ENCODE data around the gene RASAL3. TPM values are rescaled to one million over a fixed set of nuclear protein-coding genes. Genes with fewer than 3 reads are reported as not detected.

Gene RASAL3
- total and polyA plus RNA-seq, 2 of the 4 experiments (the other 2 are of a cell fraction) = 0.07 TPM; not detected in 1

- Histone ChIP-seq H3K4me3 (ENCODE audit: insufficient read depth, low read depth, low read length) (no peak overlapping the region), H2AK9ac (replicated peaks; ENCODE audit: low read depth, low read length, poor library complexity) (no peak overlapping the region), H3K9me3 (ENCODE audit: control insufficient read depth, insufficient read depth, low read length) (no peaks in the 10 kb centered on the region), H3K79me1 (ENCODE audit: low read depth in 1 of 2, low read length in 2 of 2) (peaks cover 0 to 6% of the 10 kb centered on the region in 2 experiments; a peak in 1 of 4 replicates), H4K20me1 (ENCODE audit: insufficient read depth, low read length) (no peaks in the 10 kb centered on the region), H4K91ac (ENCODE audit: insufficient read depth, low read depth, low read length) (no peak overlapping the region), H3K18ac (ENCODE audit: low read depth, low read length) (no peak overlapping the region), H3K4ac (ENCODE audit: low read depth, low read length) (no peak overlapping the region), H2BK5ac (ENCODE audit: low read depth, low read length, poor library complexity, severe bottlenecking) (no peak overlapping the region), H3K56ac (ENCODE audit: extremely low read depth, insufficient read depth, low read length) (no peak overlapping the region), H2AK5ac (ENCODE audit: low read depth, low read length) (no peak overlapping the region), H3K27ac (ENCODE audit: insufficient read depth, low read length) (no peak overlapping the region), H3K27me3 (ENCODE audit: control insufficient read depth, insufficient read depth, low read length) (no peaks in the 10 kb centered on the region), H3K9ac (ENCODE audit: low read depth, low read length) (no peak overlapping the region), H3K9me1 (ENCODE audit: insufficient read depth, low read length) (peaks cover 9% of the 10 kb centered on the region), H3K4me1 (ENCODE audit: control insufficient read depth, insufficient read depth, low read length) (no peaks in the 10 kb centered on the region), H3K23ac (ENCODE audit: low read depth, low read length) (no peak overlapping the region), H3K4me2 (ENCODE audit: low read depth, low read length) (no peak overlapping the region), H2AFZ (replicated peaks; ENCODE audit: low read length, poor library complexity) (no peak overlapping the region), H4K5ac (ENCODE audit: low read depth, low read length) (no peak overlapping the region), H2BK20ac (ENCODE audit: low read depth, low read length) (no peak overlapping the region), H2BK120ac (ENCODE audit: low read depth, low read length) (no peak overlapping the region), H2BK15ac (ENCODE audit: low read depth, low read length) (no peak overlapping the region), H4K8ac (ENCODE audit: low read depth in 2 of 2, low read length in 2 of 2) (no peak overlapping the region), H3K14ac (replicated peaks; ENCODE audit: low read depth, low read length) (no peak overlapping the region), H3K36me3 (ENCODE audit: control insufficient read depth, insufficient read depth, low read length) (peaks cover 8% of the 10 kb centered on the region; the same call in 1 of the 2 replicates)
- ChIA-PET POLR2A (ENCODE audit: unreplicated experiment) (no interaction called here), CTCF (no interaction called here)
- dilution Hi-C loops (cut with HindIII; ENCODE audit: low sequenced_read_pairs, unreplicated experiment) (no loop called here), intact Hi-C loops (cut with micrococcal nuclease) (no loop called here), in situ Hi-C loops (cut with MboI; ENCODE audit: low sequenced_read_pairs) (loop anchor here (25.0 kb wide), 1 partner anchor 883 kb away; the partner anchor contains the start of gene NDUFB7)
- no peak for DNase-seq
- BruUV-seq (replicated peaks) = no TSS peak
- WGBS, 2 experiments (ENCODE audit: extremely low coverage in 2 of 2, insufficient read length in 1 of 2) = 73% methylated on average over 4 of the region's 9 CpGs; no CpG with 5 or more reads in 1 of the 2 experiments
- TF ChIP-seq POLR2A (IDR thresholded peaks at IDR 0.05; ENCODE audit: low read depth, low read length) (no peak), ELK1 (IDR thresholded peaks at IDR 0.05; ENCODE audit: borderline replicate concordance, low read depth, low read length) (no peak), BHLHE40 (IDR thresholded peaks at IDR 0.05; ENCODE audit: low read depth, low read length) (no peak)
- no peak for ATAC-seq (ENCODE audit: low read depth)
These were observed 19.1 kb downstream of the RASAL3 start for GRCh38 chr19:15445227-15445605.
